HCT116 (cell line): ENCODE measurements around the gene PTPN23. TPM values are rescaled to one million over a fixed set of nuclear protein-coding genes. Genes with fewer than 3 reads are reported as not detected.

ENCODE experiments used
- ATAC-seq: fragments of 200-7000 bp; cut with Tn5 transposase; 2 replicates; pipeline ENCODE4 v1.9.1; 2020; ENCODE audit warnings: mild to moderate bottlenecking, moderate library complexity
- BruUV-seq: library from RNA; stranded (reverse); fragments of 400-500 nt; replicated peaks from 2 replicates; lab custom pipeline; 2021; lab: Mats Ljungman, UMichigan
- CTCF ChIA-PET: fragments of 300-600 bp; sonication (Branson Sonifier 250); formaldehyde crosslinking; loops from one replicate; lab custom pipeline; 2021; ENCODE audit warnings: antibody characterized with exemption; lab: Charles Lee
- POLR2A ChIA-PET: fragments of 300-600, 350-600 bp; sonication (Branson Sonifier 250); formaldehyde crosslinking; loops from one replicate; lab custom pipeline; 2021; ENCODE audit warnings: antibody characterized with exemption; lab: Charles Lee
- RAD21 ChIA-PET, 2 experiments: fragments of 300-600 bp; sonication (Branson Sonifier 250); formaldehyde crosslinking; loops; one replicate each; lab custom pipeline; 2023; ENCODE audit warnings: low total read pairs in 2 of 2; ENCODE audit not compliant: uncharacterized antibody in 2 of 2, unreplicated experiment in 2 of 2, low non-redundant PET in 1 of 2; lab: Charles Lee
- DNase-seq: peaks from one replicate; pipeline ENCODE4 v3.0.0-alpha.2; 2010; ENCODE audit warnings: low read depth, low spot score
- H2AFZ ChIP-seq: fragments of 200-600 bp; shearing (Covaris generic), sonication (generic); 2 replicates; pipeline ENCODE4 v1.6.1; 2017; ENCODE audit warnings: low read depth, mixed run types, mixed read lengths, antibody characterized with exemption, low read length; ENCODE audit not compliant: poor library complexity, severe bottlenecking
- H3K27ac ChIP-seq: 2 replicates; pipeline ENCODE4 v1.5.1; 2012; ENCODE audit warnings: low read depth, low read length
- H3K27me3 ChIP-seq: fragments of 200-600 bp; sonication (generic); 2 replicates; pipeline ENCODE4 v1.6.1; 2016; ENCODE audit warnings: mixed run types, low read length, mixed read lengths; ENCODE audit not compliant: insufficient read depth
- H3K36me3 ChIP-seq, 2 experiments: fragments of 200-500 bp in 1 of 2; fragments of 200-600 bp in 1 of 2; sonication (Bioruptor generic) in 1 of 2; sonication (generic) in 1 of 2; 2 replicates each; pipeline versions ENCODE4 v1.5.1 to v1.6.1; 2014 to 2016; ENCODE audit warnings: low read length in 2 of 2, inconsistent platforms in 1 of 2, mixed read lengths in 1 of 2, mixed run types in 1 of 2; ENCODE audit not compliant: insufficient read depth in 2 of 2, control insufficient read depth in 1 of 2
- H3K4me1 ChIP-seq, 2 experiments: fragments of 200-600 bp in 1 of 2; sonication (generic) in 1 of 2; 2 replicates each; pipeline versions ENCODE4 v1.5.1 to v1.6.1; 2012 to 2017; ENCODE audit warnings: low read length in 2 of 2, inconsistent platforms in 1 of 2, mild to moderate bottlenecking in 1 of 2, mixed read lengths in 1 of 2, mixed run types in 1 of 2, moderate library complexity in 1 of 2; ENCODE audit not compliant: insufficient read depth in 2 of 2, control insufficient read depth in 1 of 2
- H3K4me2 ChIP-seq: fragments of 200-600 bp; sonication (generic); 2 replicates; pipeline ENCODE4 v1.6.1; 2017; ENCODE audit warnings: mixed run types, low read length, mixed read lengths
- H3K4me3 ChIP-seq, 2 experiments: fragments of 200-600 bp in 1 of 2; sonication (generic) in 1 of 2; replicated peaks in 1 of 2; 2 replicates each; pipeline ENCODE4 v1.5.1; 2011 to 2016; ENCODE audit warnings: low read length in 2 of 2, control low read depth in 1 of 2, low read depth in 1 of 2, mild to moderate bottlenecking in 1 of 2, mixed read lengths in 1 of 2, mixed run types in 1 of 2
- H3K79me2 ChIP-seq: fragments of 200-600 bp; sonication (generic); 2 replicates; pipeline ENCODE4 v1.6.1; 2017; ENCODE audit warnings: mild to moderate bottlenecking, mixed run types, low read length, moderate library complexity, mixed read lengths; ENCODE audit not compliant: insufficient read depth
- H3K9ac ChIP-seq: fragments of 200-600 bp; sonication (generic); 2 replicates; pipeline ENCODE4 v1.6.1; 2016; ENCODE audit warnings: low read length, mixed read lengths
- H3K9me2 ChIP-seq: fragments of 200-600 bp; sonication (generic), shearing (Covaris generic); 2 replicates; pipeline ENCODE4 v1.6.1; 2017; ENCODE audit warnings: mixed run types, mild to moderate bottlenecking, moderate library complexity; ENCODE audit not compliant: insufficient read depth
- H3K9me3 ChIP-seq, 2 experiments: fragments of 200-500 bp in 1 of 2; fragments of 200-600 bp in 1 of 2; sonication (Bioruptor generic) in 1 of 2; sonication (generic) in 1 of 2; 2 replicates each; pipeline ENCODE4 v1.6.1; 2014 to 2017; ENCODE audit warnings: low read length in 2 of 2, mixed read lengths in 2 of 2, inconsistent platforms in 1 of 2, low read depth in 1 of 2, mild to moderate bottlenecking in 1 of 2, mixed run types in 1 of 2, moderate library complexity in 1 of 2; ENCODE audit not compliant: control insufficient read depth in 1 of 2, insufficient read depth in 1 of 2
- H4K20me1 ChIP-seq: fragments of 200-600 bp; sonication (generic), shearing (Covaris generic); 2 replicates; pipeline ENCODE4 v1.6.1; 2017; ENCODE audit warnings: mixed run types, mild to moderate bottlenecking, moderate library complexity; ENCODE audit not compliant: insufficient read depth
- CBX3 ChIP-seq: IDR thresholded peaks from 2 replicates; pipeline ENCODE4 v1.6.1; 2012; ENCODE audit warnings: low read depth
- MAX ChIP-seq: IDR thresholded peaks from 2 replicates; pipeline ENCODE4 v1.6.1; 2012
- POLR2AphosphoS5 ChIP-seq: IDR thresholded peaks from 2 replicates; pipeline ENCODE4 v1.6.1; 2011; ENCODE audit warnings: mild to moderate bottlenecking, low read depth, low read length, moderate library complexity
- RAD21 ChIP-seq: IDR thresholded peaks from 2 replicates; pipeline ENCODE4 v1.6.1; 2012; ENCODE audit warnings: low read depth, mild to moderate bottlenecking
- REST ChIP-seq: IDR thresholded peaks from 2 replicates; pipeline ENCODE4 v1.6.1; 2012; ENCODE audit warnings: low read depth
- TCF7L2 ChIP-seq: IDR thresholded peaks from 2 replicates; pipeline ENCODE4 v1.7.0; 2011; ENCODE audit warnings: borderline replicate concordance, inconsistent platforms; ENCODE audit not compliant: insufficient read depth, insufficient read length; ENCODE audit errors: extremely low read depth
- intact Hi-C: fragments of 100-400 bp; cut with micrococcal nuclease; formaldehyde crosslinking; loops from 2 replicates; pipeline ENCODE4 v1.10.0; 2022
- total RNA-seq: library from RNA; stranded (reverse); gene quantifications from one replicate; pipeline ENCODE4 v1.2.1, GENCODE V29; 2021; ENCODE audit not compliant: unreplicated experiment
- TF ChIP-seq, protein P1 (sequence below), 3 experiments: fragments of 200-600 bp in 1 of 3; sonication (generic) in 1 of 3; IDR thresholded peaks in 2 of 3; conservative IDR thresholded peaks in 1 of 3; 2 replicates each; pipeline ENCODE4 v1.5.1; 2012 to 2017; ENCODE audit warnings: low read depth in 2 of 3, low read length in 2 of 3, antibody characterized with exemption in 1 of 3, borderline replicate concordance in 1 of 3, control low read depth in 1 of 3, mild to moderate bottlenecking in 1 of 3, mixed read lengths in 1 of 3, mixed run types in 1 of 3, moderate library complexity in 1 of 3; ENCODE audit not compliant: insufficient read depth in 1 of 3
- TF ChIP-seq, protein P2 (sequence below): IDR thresholded peaks from 2 replicates; pipeline ENCODE4 v1.6.1; 2011; ENCODE audit warnings: mild to moderate bottlenecking, low read length, moderate library complexity; ENCODE audit not compliant: insufficient replicate concordance; ENCODE audit errors: extremely low read depth

PTPN23 gene
- total RNA-seq, 1 experiment from 2014 or later, result 56.5 TPM

DNA sequence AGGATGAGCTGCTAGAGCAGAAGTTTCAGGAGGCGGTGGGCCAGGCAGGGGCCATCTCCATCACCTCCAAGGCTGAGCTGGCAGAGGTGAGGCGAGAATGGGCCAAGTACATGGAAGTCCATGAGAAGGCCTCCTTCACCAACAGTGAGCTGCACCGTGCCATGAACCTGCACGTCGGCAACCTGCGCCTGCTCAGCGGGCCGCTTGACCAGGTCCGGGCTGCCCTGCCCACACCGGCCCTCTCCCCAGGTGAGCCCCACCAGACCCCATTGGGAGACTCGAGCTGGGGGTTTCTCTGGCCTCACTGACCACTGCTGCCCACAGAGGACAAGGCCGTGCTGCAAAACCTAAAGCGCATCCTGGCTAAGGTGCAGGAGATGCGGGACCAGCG is 28.0 kb downstream of the PTPN23 start:
- ChIA-PET CTCF (interaction anchor here (1.4 kb wide), 1 partner anchor 12 kb away, joined by 3 read pairs; no protein-coding TSS in a partner anchor), POLR2A (no interaction called here), RAD21 (no interaction called here)
- Histone ChIP-seq H4K20me1 (no peaks in the 10 kb centered on the region), H3K4me2 (no peak overlapping the region), H2AFZ (no peak overlapping the region), H3K9me2 (no peaks in the 10 kb centered on the region), H3K4me3 (no peak overlapping the region), H3K9ac (no peak overlapping the region), H3K27me3 (no peaks in the 10 kb centered on the region), H3K27ac (no peak overlapping the region), H3K36me3 (peaks cover 9 to 15% of the 10 kb centered on the region in 2 experiments; a peak in 3 of 4 replicates), H3K79me2 (peaks cover 5% of the 10 kb centered on the region; the same call in 1 of the 2 replicates), H3K9me3 (no peaks in the 10 kb centered on the region), H3K4me1 (peaks cover 0 to 2% of the 10 kb centered on the region in 2 experiments; a peak in 2 of 4 replicates)
- no peak for ATAC-seq
- intact Hi-C loops, result no loop called here
- DNase-seq, result no peak
- no TSS peak for BruUV-seq
- TF ChIP-seq REST (no peak), MAX (no peak), CBX3 (no peak), POLR2AphosphoS5 (no peak), RAD21 (no peak), TCF7L2 (no peak)
- TF ChIP-seq, protein P1, sequence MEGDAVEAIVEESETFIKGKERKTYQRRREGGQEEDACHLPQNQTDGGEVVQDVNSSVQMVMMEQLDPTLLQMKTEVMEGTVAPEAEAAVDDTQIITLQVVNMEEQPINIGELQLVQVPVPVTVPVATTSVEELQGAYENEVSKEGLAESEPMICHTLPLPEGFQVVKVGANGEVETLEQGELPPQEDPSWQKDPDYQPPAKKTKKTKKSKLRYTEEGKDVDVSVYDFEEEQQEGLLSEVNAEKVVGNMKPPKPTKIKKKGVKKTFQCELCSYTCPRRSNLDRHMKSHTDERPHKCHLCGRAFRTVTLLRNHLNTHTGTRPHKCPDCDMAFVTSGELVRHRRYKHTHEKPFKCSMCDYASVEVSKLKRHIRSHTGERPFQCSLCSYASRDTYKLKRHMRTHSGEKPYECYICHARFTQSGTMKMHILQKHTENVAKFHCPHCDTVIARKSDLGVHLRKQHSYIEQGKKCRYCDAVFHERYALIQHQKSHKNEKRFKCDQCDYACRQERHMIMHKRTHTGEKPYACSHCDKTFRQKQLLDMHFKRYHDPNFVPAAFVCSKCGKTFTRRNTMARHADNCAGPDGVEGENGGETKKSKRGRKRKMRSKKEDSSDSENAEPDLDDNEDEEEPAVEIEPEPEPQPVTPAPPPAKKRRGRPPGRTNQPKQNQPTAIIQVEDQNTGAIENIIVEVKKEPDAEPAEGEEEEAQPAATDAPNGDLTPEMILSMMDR (IDR thresholded peaks at IDR 0.05 in 2 of 3, conservative IDR thresholded peaks at IDR 0.05 in 1 of 3; ENCODE audit: borderline replicate concordance in 1 of 3, insufficient read depth in 1 of 3, low read depth in 2 of 3, low read length in 2 of 3), result no peak
- TF ChIP-seq, protein P2, sequence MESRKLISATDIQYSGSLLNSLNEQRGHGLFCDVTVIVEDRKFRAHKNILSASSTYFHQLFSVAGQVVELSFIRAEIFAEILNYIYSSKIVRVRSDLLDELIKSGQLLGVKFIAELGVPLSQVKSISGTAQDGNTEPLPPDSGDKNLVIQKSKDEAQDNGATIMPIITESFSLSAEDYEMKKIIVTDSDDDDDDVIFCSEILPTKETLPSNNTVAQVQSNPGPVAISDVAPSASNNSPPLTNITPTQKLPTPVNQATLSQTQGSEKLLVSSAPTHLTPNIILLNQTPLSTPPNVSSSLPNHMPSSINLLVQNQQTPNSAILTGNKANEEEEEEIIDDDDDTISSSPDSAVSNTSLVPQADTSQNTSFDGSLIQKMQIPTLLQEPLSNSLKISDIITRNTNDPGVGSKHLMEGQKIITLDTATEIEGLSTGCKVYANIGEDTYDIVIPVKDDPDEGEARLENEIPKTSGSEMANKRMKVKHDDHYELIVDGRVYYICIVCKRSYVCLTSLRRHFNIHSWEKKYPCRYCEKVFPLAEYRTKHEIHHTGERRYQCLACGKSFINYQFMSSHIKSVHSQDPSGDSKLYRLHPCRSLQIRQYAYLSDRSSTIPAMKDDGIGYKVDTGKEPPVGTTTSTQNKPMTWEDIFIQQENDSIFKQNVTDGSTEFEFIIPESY, result no peak
